NCI-H2171 (cell line): ENCODE data around the gene ADSL.

ENCODE experiments used
- DNase-seq: peaks from one replicate; lab custom pipeline; 2025; lab: John Stamatoyannopoulos, UW

ADSL gene

DNA sequence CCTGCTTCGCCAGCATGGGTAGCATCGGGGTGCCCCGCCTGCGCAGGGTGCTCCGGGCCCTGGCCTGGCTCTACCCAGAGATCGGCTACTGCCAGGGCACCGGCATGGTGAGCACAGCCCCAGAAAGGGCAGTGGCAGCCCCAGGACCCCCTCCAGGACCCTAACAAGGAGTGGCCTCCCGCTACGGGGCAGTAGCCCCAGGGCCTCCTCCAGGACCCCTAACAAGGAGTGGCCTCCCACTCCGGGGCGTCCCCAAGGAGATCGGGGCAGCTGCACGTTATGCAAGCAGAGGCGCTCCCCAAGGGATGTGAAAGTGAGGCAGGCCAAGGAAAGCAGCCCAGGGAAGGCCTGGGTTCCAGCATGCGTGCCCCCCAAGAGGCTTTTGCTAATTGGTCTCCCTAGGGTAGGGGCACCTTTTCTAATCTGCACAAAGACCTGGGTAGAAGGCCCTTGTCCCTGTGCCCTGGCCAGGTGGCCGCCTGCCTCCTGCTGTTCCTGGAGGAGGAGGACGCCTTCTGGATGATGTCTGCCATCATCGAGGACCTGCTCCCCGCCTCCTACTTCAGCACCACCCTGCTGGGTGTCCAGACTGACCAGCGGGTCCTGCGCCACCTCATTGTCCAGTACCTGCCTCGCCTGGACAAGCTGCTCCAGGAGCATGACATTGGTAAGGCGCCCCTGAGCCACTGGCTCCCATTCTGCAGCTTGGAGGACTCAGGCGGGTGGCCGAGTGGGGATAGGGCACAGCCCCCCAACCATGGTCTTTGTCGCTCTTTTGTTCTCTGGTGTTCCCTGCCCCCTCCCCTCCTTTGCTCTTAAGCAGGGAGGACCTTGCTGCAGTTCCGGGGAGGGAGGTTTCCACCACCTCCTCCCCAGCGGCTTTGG, 59.1 kb downstream of the ADSL start:
- no peak for DNase-seq

- no peak for DNase-seq
Measured at GRCh38 chr22:40406063-40406890, 60.0 kb downstream of the ADSL start.

- no peak for DNase-seq
Measured at GRCh38 chr22:40407021-40407761, 60.9 kb downstream of the ADSL start.

DNA sequence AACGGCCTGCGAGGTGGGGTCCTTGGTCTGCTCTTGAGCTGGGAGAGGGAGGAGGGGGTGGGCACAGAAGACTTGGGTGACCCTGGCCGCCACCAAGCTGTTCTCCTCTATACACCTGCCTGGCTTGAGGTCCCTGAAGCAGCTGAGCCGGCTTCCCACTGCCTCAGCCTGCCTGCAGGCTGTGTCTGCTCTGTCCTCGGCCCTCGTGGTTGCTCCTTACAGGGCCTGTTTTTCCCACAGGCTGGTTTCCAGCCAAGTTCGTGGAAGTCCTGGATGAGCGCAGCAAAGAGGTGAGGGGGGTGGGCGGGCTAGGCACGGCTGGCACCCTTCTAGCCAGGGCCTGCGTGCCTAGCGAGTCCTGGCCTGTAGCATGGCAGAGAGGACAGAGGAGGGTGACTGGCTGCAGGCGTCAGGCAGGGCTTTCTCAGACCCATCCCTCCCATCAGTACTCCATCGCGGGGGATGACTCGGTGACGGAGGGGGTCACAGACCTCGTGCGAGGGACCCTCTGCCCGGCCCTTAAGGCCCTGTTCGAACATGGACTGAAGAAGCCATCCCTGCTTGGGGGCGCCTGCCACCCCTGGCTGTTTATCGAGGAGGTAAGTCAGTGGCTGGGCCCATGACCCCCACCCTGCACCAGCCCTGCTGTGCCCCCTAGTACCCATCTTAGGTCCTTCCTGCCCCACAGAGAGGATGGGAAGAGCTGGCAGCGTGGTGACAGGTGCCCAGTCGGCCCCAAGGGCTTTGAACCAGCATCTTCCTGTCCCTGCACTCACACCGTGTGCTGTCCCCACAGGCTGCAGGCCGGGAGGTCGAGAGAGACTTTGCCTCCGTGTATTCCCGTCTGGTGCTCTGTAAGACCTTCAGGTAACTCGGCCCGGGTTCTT, 61.8 kb downstream of the ADSL start:
- no peak for DNase-seq

GRCh38 chr22:40408718-40409612, 62.7 kb downstream of the ADSL start:
- no peak for DNase-seq

- DNase-seq, result no peak
Measured at GRCh38 chr22:40409613-40410113, 63.4 kb downstream of the ADSL start.

DNA sequence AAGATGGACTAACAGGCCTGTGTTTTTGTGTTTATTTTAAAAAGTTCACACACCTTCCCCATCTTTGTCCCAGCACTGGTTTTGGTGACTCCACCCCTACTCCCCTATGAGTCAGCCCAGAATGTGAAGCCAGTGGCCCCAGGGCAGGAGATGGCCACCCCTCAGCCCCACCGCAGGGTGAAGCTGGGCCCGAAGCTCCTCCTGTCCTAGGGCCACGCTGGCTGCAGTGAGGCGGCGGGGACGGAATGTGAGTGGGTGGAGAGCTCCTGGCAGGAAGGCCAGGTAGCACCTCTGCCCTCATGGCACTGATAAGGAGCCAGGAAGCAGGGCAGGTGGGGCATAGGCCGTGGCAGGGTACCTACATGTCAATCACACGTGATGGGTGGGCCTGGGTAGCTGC, 64.0 kb downstream of the ADSL start:
- DNase-seq, result no peak

- DNase-seq, result no peak
Measured at GRCh38 chr22:40410731-40411505, 64.6 kb downstream of the ADSL start.

- DNase-seq, result no peak
Measured at GRCh38 chr22:40411506-40411861, 65.2 kb downstream of the ADSL start.

GRCh38 chr22:40412441-40412840, 66.1 kb downstream of the ADSL start:
- no peak for DNase-seq

GRCh38 chr22:40413873-40414272, 67.6 kb downstream of the ADSL start:
- no peak for DNase-seq

GRCh38 chr22:40414311-40414710, 68.0 kb downstream of the ADSL start:
- DNase-seq, result no peak

DNA sequence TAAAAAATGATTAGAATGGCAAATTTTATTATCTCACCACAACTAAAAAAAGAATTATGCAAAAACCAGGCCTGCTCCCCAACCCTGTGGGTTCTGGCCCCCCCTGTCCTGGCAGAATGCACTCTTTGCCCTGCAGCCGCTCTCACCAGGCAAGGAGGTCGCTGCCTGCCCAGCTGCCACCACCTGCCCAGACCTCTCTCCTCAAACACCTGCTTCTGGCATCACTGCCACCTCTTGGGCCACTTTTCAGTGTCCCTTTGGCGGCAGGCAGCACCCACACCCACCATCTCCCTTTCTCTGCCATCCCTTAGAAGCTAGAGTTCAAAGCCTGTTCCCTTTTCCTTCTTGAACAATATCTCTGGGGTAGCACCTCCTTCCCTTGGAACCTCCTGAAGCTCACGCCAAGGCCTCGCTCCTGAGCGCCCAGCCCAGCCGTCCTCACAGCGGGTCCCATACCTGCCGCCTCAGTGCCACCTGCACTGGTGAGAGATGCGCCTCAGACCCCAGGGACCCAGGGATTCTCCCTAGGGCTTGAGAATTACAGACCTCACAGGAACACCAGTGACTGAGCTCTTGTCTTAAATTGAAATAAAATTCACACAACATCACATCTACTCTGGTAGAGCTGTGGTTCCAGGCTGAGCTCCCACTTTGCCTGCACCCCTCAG, 68.7 kb downstream of the ADSL start:
- DNase-seq, result no peak

DNA sequence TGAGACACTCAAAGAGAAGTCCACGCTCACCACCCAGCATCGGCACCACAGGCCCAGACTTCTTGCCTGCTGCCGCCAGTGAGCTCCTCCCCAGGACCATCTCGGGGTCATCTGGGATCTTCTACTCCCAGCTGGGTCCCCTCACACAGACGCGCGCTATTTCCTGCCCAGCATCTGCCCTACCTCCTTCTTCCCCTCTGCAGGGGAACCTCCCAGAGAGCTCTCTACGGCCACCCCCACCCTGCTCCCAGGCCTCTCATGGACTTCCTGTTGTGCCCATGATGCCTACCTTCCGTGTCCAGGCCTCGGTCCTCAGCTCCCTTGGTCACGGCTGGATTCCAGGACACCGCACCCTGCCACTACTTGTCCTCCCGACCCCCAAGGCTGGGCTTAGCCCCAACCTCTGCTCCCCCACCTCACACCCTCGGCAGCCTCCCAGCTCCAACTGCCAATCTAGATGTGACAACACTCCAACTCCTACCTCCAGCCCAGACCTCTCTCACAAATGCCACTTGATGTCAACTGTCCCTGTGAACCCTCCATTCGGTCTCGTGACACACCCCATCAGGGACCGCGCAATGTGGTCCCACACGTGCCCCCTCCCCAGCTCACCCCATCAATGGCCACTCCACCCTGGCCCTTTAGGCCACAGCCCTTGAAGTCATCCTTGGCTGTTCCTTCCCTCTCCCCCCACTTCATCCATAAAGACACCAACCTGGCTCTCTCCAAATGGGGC, 69.4 kb downstream of the ADSL start:
- no peak for DNase-seq

GRCh38 chr22:40416267-40416570, 69.9 kb downstream of the ADSL start:
- DNase-seq, result no peak

DNA sequence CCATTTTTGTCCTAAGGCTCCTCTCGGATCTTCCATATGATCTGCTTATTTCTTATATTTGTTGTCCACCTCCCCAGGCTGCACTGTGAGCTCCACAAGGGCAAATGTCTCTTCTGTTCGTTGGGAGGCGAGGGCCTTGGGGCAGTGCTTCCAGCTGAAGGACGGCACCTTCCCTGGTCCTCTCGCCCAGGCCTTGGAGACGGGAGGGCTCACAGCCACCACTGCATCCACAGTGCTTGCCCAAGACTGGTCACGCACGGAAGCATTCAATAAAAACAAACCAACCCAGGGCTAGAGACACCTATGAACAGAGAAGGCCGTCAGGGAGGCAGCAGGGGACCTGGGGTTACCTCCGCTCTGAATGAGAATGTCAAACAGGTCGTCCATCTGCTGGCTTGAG, 70.3 kb downstream of the ADSL start:
- DNase-seq, result no peak

- no peak for DNase-seq
Measured at GRCh38 chr22:40417041-40417440, 70.7 kb downstream of the ADSL start.

- no peak for DNase-seq
Measured at GRCh38 chr22:40417881-40418280, 71.6 kb downstream of the ADSL start.
